ENCODE data around the gene MRPS2. TPM values are rescaled to one million over a fixed set of nuclear protein-coding genes. Genes with fewer than 3 reads are reported as not detected.
A peak's percentile ranks its signal among the peaks of the same experiment; 100 is the strongest.

The MRPS2 gene
- total and polyA plus RNA-seq, 9 of the 15 experiments (the other 6 are each of a cell fraction or from before 2014, with no cell fraction given) = 8.0 to 167 (median 81.3) TPM

GRCh38 chr9:135468854-135469521 lies 31.5 kb upstream of the MRPS2 start (continued):
- TF ChIP-seq TEAD1 (CRISPR knock-in tag; IDR thresholded peaks at IDR 0.05) = no peak
- TF ChIP-seq RBM34 (IDR thresholded peaks at IDR 0.05; ENCODE audit: borderline replicate concordance, insufficient read depth, low read length) = no peak
- TF ChIP-seq NFE2L1 (tag; IDR thresholded peaks at IDR 0.05; ENCODE audit: borderline replicate concordance, low read depth) = no peak
- TF ChIP-seq SRSF7 (optimal IDR thresholded peaks at IDR 0.05; ENCODE audit: low read depth, low read length) = no peak
- TF ChIP-seq NCOA2 (IDR thresholded peaks at IDR 0.05; ENCODE audit: partially characterized antibody in 2 of 2) = peak in 1 of 2 experiments; percentile 46
- peak; percentile 29; the same call in 1 of the 2 replicates for TF ChIP-seq REST (IDR thresholded peaks at IDR 0.05; ENCODE audit: borderline replicate concordance)
- no peak for TF ChIP-seq REST (CRISPR knock-in tag; IDR thresholded peaks at IDR 0.05; ENCODE audit: low read depth)
- TF ChIP-seq ZNF707 (CRISPR knock-in tag; conservative IDR thresholded peaks at IDR 0.05) = no peak
- no peak for TF ChIP-seq HMGXB4 (CRISPR knock-in tag; IDR thresholded peaks at IDR 0.05)
- TF ChIP-seq CXXC5 (CRISPR knock-in tag; IDR thresholded peaks at IDR 0.05) = peak; percentile 9; the same call in 1 of the 2 replicates
- peak; percentile 74 for TF ChIP-seq EP400 (IDR thresholded peaks at IDR 0.05)
- peak; percentile 51 for TF ChIP-seq SMAD4 (CRISPR knock-in tag; conservative IDR thresholded peaks at IDR 0.05)
- no peak for TF ChIP-seq RNF219 (CRISPR knock-in tag; IDR thresholded peaks at IDR 0.05)
- TF ChIP-seq SMARCC2 (IDR thresholded peaks at IDR 0.05; ENCODE audit: low read depth) = peak; percentile 65; the same call in 1 of the 2 replicates
- TF ChIP-seq GATAD2A (IDR thresholded peaks at IDR 0.05) = peak; percentile 27; the same call in 1 of the 2 replicates
- no peak for TF ChIP-seq SNAPC5 (CRISPR knock-in tag; IDR thresholded peaks at IDR 0.05)
